ENCODE data around the gene CAPS2.

CAPS2 gene

GRCh38 chr12:75317784-75318183 lies 12.3 kb downstream of the CAPS2 start (continued):
- TF ChIP-seq ZNF549 (tag by site-specific recombination; IDR thresholded peaks at IDR 0.05): no peak
- no peak for TF ChIP-seq ZNF132 (tag by site-specific recombination; IDR thresholded peaks at IDR 0.05; ENCODE audit: borderline replicate concordance)
- TF ChIP-seq, protein P1, sequence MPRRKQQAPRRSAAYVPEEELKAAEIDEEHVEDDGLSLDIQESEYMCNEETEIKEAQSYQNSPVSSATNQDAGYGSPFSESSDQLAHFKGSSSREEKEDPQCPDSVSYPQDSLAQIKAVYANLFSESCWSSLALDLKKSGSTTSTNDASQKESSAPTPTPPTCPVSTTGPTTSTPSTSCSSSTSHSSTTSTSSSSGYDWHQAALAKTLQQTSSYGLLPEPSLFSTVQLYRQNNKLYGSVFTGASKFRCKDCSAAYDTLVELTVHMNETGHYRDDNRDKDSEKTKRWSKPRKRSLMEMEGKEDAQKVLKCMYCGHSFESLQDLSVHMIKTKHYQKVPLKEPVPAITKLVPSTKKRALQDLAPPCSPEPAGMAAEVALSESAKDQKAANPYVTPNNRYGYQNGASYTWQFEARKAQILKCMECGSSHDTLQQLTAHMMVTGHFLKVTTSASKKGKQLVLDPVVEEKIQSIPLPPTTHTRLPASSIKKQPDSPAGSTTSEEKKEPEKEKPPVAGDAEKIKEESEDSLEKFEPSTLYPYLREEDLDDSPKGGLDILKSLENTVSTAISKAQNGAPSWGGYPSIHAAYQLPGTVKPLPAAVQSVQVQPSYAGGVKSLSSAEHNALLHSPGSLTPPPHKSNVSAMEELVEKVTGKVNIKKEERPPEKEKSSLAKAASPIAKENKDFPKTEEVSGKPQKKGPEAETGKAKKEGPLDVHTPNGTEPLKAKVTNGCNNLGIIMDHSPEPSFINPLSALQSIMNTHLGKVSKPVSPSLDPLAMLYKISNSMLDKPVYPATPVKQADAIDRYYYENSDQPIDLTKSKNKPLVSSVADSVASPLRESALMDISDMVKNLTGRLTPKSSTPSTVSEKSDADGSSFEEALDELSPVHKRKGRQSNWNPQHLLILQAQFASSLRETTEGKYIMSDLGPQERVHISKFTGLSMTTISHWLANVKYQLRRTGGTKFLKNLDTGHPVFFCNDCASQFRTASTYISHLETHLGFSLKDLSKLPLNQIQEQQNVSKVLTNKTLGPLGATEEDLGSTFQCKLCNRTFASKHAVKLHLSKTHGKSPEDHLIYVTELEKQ (tag by site-specific recombination; IDR thresholded peaks at IDR 0.05; ENCODE audit: borderline replicate concordance): no peak
- TF ChIP-seq ZNF776 (tag by site-specific recombination; IDR thresholded peaks at IDR 0.05; ENCODE audit: borderline replicate concordance): no peak
- TF ChIP-seq, protein P2, sequence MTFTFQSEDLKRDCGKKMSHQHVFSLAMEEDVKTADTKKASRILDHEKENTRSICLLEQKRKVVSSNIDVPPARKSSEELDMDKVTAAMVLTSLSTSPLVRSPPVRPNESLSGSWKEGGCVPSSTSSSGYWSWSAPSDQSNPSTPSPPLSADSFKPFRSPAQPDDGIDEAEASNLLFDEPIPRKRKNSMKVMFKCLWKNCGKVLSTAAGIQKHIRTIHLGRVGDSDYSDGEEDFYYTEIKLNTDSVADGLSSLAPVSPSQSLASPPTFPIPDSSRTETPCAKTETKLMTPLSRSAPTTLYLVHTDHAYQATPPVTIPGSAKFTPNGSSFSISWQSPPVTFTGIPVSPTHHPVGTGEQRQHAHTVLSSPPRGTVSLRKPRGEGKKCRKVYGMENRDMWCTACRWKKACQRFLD (tag by site-specific recombination; IDR thresholded peaks at IDR 0.05): no peak
- TF ChIP-seq ZNF302 (tag by site-specific recombination; IDR thresholded peaks at IDR 0.05; ENCODE audit: low read depth): no peak
- no peak for TF ChIP-seq ZNF155 (tag by site-specific recombination; IDR thresholded peaks at IDR 0.05)

GRCh38 chr12:75315518-75315917 lies 14.6 kb downstream of the CAPS2 start:
- ChIA-PET CTCF (no interaction called here), POLR2A (no interaction called here)
- no peak for TF ChIP-seq ZBTB7A (tag by site-specific recombination; IDR thresholded peaks at IDR 0.05; ENCODE audit: low read depth)
- TF ChIP-seq, protein P3, sequence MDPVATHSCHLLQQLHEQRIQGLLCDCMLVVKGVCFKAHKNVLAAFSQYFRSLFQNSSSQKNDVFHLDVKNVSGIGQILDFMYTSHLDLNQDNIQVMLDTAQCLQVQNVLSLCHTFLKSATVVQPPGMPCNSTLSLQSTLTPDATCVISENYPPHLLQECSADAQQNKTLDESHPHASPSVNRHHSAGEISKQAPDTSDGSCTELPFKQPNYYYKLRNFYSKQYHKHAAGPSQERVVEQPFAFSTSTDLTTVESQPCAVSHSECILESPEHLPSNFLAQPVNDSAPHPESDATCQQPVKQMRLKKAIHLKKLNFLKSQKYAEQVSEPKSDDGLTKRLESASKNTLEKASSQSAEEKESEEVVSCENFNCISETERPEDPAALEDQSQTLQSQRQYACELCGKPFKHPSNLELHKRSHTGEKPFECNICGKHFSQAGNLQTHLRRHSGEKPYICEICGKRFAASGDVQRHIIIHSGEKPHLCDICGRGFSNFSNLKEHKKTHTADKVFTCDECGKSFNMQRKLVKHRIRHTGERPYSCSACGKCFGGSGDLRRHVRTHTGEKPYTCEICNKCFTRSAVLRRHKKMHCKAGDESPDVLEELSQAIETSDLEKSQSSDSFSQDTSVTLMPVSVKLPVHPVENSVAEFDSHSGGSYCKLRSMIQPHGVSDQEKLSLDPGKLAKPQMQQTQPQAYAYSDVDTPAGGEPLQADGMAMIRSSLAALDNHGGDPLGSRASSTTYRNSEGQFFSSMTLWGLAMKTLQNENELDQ (tag by site-specific recombination; IDR thresholded peaks at IDR 0.05; ENCODE audit: low read depth): no peak
- TF ChIP-seq ZNF157 (tag by site-specific recombination; IDR thresholded peaks at IDR 0.05): no peak
- TF ChIP-seq, protein P4, sequence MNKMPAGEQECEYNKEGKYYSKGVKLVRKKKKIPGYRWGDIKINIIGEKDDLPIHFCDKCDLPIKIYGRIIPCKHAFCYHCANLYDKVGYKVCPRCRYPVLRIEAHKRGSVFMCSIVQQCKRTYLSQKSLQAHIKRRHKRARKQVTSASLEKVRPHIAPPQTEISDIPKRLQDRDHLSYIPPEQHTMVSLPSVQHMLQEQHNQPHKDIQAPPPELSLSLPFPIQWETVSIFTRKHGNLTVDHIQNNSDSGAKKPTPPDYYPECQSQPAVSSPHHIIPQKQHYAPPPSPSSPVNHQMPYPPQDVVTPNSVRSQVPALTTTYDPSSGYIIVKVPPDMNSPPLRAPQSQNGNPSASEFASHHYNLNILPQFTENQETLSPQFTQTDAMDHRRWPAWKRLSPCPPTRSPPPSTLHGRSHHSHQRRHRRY (tag by site-specific recombination; IDR thresholded peaks at IDR 0.05): no peak
- no peak for TF ChIP-seq ZBTB11 (tag by site-specific recombination; conservative IDR thresholded peaks at IDR 0.05; ENCODE audit: low read depth)
- TF ChIP-seq, protein P5, sequence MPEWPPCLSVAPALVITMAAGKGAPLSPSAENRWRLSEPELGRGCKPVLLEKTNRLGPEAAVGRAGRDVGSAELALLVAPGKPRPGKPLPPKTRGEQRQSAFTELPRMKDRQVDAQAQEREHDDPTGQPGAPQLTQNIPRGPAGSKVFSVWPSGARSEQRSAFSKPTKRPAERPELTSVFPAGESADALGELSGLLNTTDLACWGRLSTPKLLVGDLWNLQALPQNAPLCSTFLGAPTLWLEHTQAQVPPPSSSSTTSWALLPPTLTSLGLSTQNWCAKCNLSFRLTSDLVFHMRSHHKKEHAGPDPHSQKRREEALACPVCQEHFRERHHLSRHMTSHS (tag by site-specific recombination; IDR thresholded peaks at IDR 0.05): no peak
- TF ChIP-seq SETDB1 (IDR thresholded peaks at IDR 0.05; ENCODE audit: insufficient read length, low read length): no peak
- TF ChIP-seq, protein P6, sequence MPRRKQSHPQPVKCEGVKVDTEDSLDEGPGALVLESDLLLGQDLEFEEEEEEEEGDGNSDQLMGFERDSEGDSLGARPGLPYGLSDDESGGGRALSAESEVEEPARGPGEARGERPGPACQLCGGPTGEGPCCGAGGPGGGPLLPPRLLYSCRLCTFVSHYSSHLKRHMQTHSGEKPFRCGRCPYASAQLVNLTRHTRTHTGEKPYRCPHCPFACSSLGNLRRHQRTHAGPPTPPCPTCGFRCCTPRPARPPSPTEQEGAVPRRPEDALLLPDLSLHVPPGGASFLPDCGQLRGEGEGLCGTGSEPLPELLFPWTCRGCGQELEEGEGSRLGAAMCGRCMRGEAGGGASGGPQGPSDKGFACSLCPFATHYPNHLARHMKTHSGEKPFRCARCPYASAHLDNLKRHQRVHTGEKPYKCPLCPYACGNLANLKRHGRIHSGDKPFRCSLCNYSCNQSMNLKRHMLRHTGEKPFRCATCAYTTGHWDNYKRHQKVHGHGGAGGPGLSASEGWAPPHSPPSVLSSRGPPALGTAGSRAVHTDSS (tag by site-specific recombination; IDR thresholded peaks at IDR 0.05): no peak
- TF ChIP-seq PBX3 (CRISPR knock-in tag; IDR thresholded peaks at IDR 0.05): no peak
- no peak for TF ChIP-seq GLIS1 (tag by site-specific recombination; IDR thresholded peaks at IDR 0.05)
- no peak for TF ChIP-seq ZNF324 (tag by site-specific recombination; IDR thresholded peaks at IDR 0.05)
- TF ChIP-seq ZNF791 (tag by site-specific recombination; IDR thresholded peaks at IDR 0.05): no peak
- no peak for TF ChIP-seq MEIS1 (CRISPR knock-in tag; IDR thresholded peaks at IDR 0.05; ENCODE audit: borderline replicate concordance)
- Histone ChIP-seq H3K9me3 (ENCODE audit: control insufficient read depth, insufficient read depth, low read depth, low read length) (no peaks in the 10 kb centered on the region), H3K36me3 (ENCODE audit: control insufficient read depth in 2 of 2, insufficient read depth in 1 of 2, low read length in 2 of 2) (no peaks in the 10 kb centered on the region), H3K4me3 (ENCODE audit: low read depth, low read length) (no peak overlapping the region), H3K4me1 (ENCODE audit: control insufficient read depth, insufficient read depth, low read length) (no peaks in the 10 kb centered on the region), H3K27ac (ENCODE audit: extremely low read depth, low read depth, low read length) (no peak overlapping the region)
